OCI-LY7 (cell line): ENCODE data around the gene C9orf153.
"Not testable (repeated sequence)": the region's sequence is repeated elsewhere in the genome, so short reads cannot be mapped to it uniquely, and the experiment has no call there.

ENCODE experiments used
- EZH2phosphoT487 ChIP-seq: fragments of 200-600 bp; sonication (generic); IDR thresholded peaks from 2 replicates; pipeline ENCODE4 v1.6.1; 2018; ENCODE audit warnings: low read depth, borderline replicate concordance, mild to moderate bottlenecking, mixed run types, antibody characterized with exemption, low read length, moderate library complexity, mixed read lengths
- TF ChIP-seq, protein P1 (sequence below): fragments of 200-600 bp; sonication (generic); conservative IDR thresholded peaks from 2 replicates; pipeline ENCODE4 v1.5.1; 2014; ENCODE audit warnings: mild to moderate bottlenecking, antibody characterized with exemption, low read length, moderate library complexity, mixed read lengths

DNA sequence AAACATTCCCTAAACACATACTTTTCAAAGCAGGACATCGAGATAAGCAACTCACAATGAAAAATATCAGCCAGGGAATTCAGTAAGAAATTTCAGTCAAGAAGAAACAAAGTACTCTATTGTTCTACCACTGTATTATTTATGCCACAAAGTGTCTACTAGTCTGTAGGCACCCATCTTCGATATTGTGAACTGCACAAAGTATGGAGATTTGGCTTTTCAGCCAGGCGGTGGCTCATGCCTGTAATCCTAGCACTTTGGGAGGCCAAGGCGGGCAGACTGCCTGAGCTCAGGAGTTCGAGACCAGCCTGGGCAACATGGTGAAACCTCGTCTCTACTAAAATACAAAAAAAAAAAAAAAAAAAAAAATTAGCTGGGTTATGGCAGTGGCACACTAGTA is 30.9 kb upstream of the C9orf153 start:
- TF ChIP-seq, protein P1, sequence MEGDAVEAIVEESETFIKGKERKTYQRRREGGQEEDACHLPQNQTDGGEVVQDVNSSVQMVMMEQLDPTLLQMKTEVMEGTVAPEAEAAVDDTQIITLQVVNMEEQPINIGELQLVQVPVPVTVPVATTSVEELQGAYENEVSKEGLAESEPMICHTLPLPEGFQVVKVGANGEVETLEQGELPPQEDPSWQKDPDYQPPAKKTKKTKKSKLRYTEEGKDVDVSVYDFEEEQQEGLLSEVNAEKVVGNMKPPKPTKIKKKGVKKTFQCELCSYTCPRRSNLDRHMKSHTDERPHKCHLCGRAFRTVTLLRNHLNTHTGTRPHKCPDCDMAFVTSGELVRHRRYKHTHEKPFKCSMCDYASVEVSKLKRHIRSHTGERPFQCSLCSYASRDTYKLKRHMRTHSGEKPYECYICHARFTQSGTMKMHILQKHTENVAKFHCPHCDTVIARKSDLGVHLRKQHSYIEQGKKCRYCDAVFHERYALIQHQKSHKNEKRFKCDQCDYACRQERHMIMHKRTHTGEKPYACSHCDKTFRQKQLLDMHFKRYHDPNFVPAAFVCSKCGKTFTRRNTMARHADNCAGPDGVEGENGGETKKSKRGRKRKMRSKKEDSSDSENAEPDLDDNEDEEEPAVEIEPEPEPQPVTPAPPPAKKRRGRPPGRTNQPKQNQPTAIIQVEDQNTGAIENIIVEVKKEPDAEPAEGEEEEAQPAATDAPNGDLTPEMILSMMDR = not testable (repeated sequence)
- TF ChIP-seq EZH2phosphoT487 = not testable (repeated sequence)
